ENCODE measurements around the gene CELF3. TPM values are rescaled to one million over a fixed set of nuclear protein-coding genes. Genes with fewer than 3 reads are reported as not detected.

CELF3 gene
- total and polyA plus RNA-seq, 2 experiments from 2014 or later: 0.31 to 0.58 TPM

- H3K4me1 ChIP-seq (ENCODE audit: insufficient read depth): peaks cover 24% of the 10 kb centered on the region
- H3K4me2 ChIP-seq: peak overlapping the region; percentile 67; the same call in 1 of the 2 replicates
- Mint-ChIP-seq H3K27me3 (ENCODE audit: insufficient read depth, low read depth, poor library complexity) (peaks cover 9% of the 10 kb centered on the region), H3K4me3 (no peak overlapping the region; the same call in 2 of the 3 replicates), H3K9me3 (no peaks in the 10 kb centered on the region), H3K4me1 (peaks cover 29% of the 10 kb centered on the region), H3K36me3 (ENCODE audit: low read depth) (no peaks in the 10 kb centered on the region), H3K27ac (no peak overlapping the region)
- ATAC-seq (no peak), DNase-seq (ENCODE audit: low spot score) (no peak)
- H4K20me1 ChIP-seq (replicated peaks; ENCODE audit: insufficient read depth): no peaks in the 10 kb centered on the region
- TF ChIP-seq ZNF114 (CRISPR knock-in tag; IDR thresholded peaks at IDR 0.05) (no peak), CREB1 (CRISPR knock-in tag; IDR thresholded peaks at IDR 0.05; ENCODE audit: low read depth) (no peak)
- H3K36me3 ChIP-seq (ENCODE audit: insufficient read depth): no peaks in the 10 kb centered on the region
- H3F3A ChIP-seq (replicated peaks; ENCODE audit: low read depth): 0 out of 2 replicates have a peak, but pooled peaks cover 3% of the 10 kb centered on the region
- no peaks in the 10 kb centered on the region for H3K79me2 ChIP-seq (replicated peaks; ENCODE audit: insufficient read depth)
- H3K9me2 ChIP-seq (ENCODE audit: insufficient read depth): no peaks in the 10 kb centered on the region
- H3K27me3 ChIP-seq (ENCODE audit: insufficient read depth): no peaks in the 10 kb centered on the region
- H3K4me3 ChIP-seq: no peak overlapping the region
- H3K27ac ChIP-seq (ENCODE audit: low read depth): no peak overlapping the region
- H2AFZ ChIP-seq: 0 out of 2 replicates have a peak overlapping the region, but pooled peaks have one; percentile 91
Measured at GRCh38 chr1:151729157-151729965, 12.8 kb upstream of the CELF3 start.

- Histone ChIP-seq H2AFZ (peak overlapping the region; percentile 91), H3K4me3 (peak overlapping the region; percentile 45), H3K4me2 (peak overlapping the region; percentile 67), H3K27me3 (ENCODE audit: insufficient read depth) (peaks cover 3% of the 10 kb centered on the region), H3K36me3 (ENCODE audit: insufficient read depth) (no peaks in the 10 kb centered on the region), H4K20me1 (replicated peaks; ENCODE audit: insufficient read depth) (no peaks in the 10 kb centered on the region), H3K79me2 (replicated peaks; ENCODE audit: insufficient read depth) (no peaks in the 10 kb centered on the region), H3K4me1 (ENCODE audit: insufficient read depth) (peaks cover 24% of the 10 kb centered on the region), H3K27ac (ENCODE audit: low read depth) (no peak overlapping the region), H3K9me2 (ENCODE audit: insufficient read depth) (no peaks in the 10 kb centered on the region), H3F3A (replicated peaks; ENCODE audit: low read depth) (0 out of 2 replicates have a peak, but pooled peaks cover 3% of the 10 kb centered on the region)
- Mint-ChIP-seq H3K27ac (no peak overlapping the region), H3K27me3 (ENCODE audit: insufficient read depth, low read depth, poor library complexity) (peaks cover 12% of the 10 kb centered on the region), H3K4me1 (peaks cover 37% of the 10 kb centered on the region), H3K9me3 (no peaks in the 10 kb centered on the region), H3K4me3 (peak overlapping the region; percentile 41), H3K36me3 (ENCODE audit: low read depth) (no peaks in the 10 kb centered on the region)
- peak; percentile 72 for DNase-seq (ENCODE audit: low spot score)
- ATAC-seq: peak; percentile 80
- TF ChIP-seq JUNB (IDR thresholded peaks at IDR 0.05; ENCODE audit: unreplicated experiment) (no peak), EZH2phosphoT487 (IDR thresholded peaks at IDR 0.05; ENCODE audit: unreplicated experiment) (no peak)
Measured at GRCh38 chr1:151728151-151729054, 11.8 kb upstream of the CELF3 start.

GRCh38 chr1:151723726-151724370 lies 7.2 kb upstream of the CELF3 start:
- Histone ChIP-seq H4K20me1 (replicated peaks; ENCODE audit: insufficient read depth) (0 out of 2 replicates have a peak, but pooled peaks cover 2% of the 10 kb centered on the region), H3K9me2 (ENCODE audit: insufficient read depth) (no peaks in the 10 kb centered on the region), H3K4me2 (no peak overlapping the region), H3K36me3 (ENCODE audit: insufficient read depth) (no peaks in the 10 kb centered on the region), H3K27me3 (ENCODE audit: insufficient read depth) (peaks cover 45% of the 10 kb centered on the region), H2AFZ (no peak overlapping the region), H3F3A (replicated peaks; ENCODE audit: low read depth) (0 out of 2 replicates have a peak, but pooled peaks cover 3% of the 10 kb centered on the region), H3K4me1 (ENCODE audit: insufficient read depth) (peaks cover 31% of the 10 kb centered on the region), H3K4me3 (no peak overlapping the region), H3K79me2 (replicated peaks; ENCODE audit: insufficient read depth) (no peaks in the 10 kb centered on the region), H3K27ac (ENCODE audit: low read depth) (no peak overlapping the region)
- DNase-seq (ENCODE audit: low spot score): peak; percentile 48
- Mint-ChIP-seq H3K4me1 (peaks cover 32% of the 10 kb centered on the region), H3K36me3 (ENCODE audit: low read depth) (no peaks in the 10 kb centered on the region), H3K27me3 (ENCODE audit: insufficient read depth, low read depth, poor library complexity) (peaks cover 35% of the 10 kb centered on the region), H3K27ac (no peak overlapping the region), H3K9me3 (no peaks in the 10 kb centered on the region), H3K4me3 (no peak overlapping the region)
- ATAC-seq: peak; percentile 13
- TF ChIP-seq JUNB (IDR thresholded peaks at IDR 0.05; ENCODE audit: unreplicated experiment) (peak; percentile 59), NANOG (IDR thresholded peaks at IDR 0.05; ENCODE audit: borderline replicate concordance) (no peak)
